SK-N-SH (cell line): ENCODE measurements around the gene BAD. TPM values are rescaled to one million over a fixed set of nuclear protein-coding genes. Genes with fewer than 3 reads are reported as not detected.

Source experiments
- CTCF ChIA-PET: fragments of 300-600, 350-600 bp; formaldehyde crosslinking; extraction: SDS; loops from one replicate; lab custom pipeline; 2021; lab: Yijun Ruan, JAX
- POLR2A ChIA-PET: fragments of 350-600 bp; sonication (Branson Sonifier 250); formaldehyde crosslinking; extraction: SDS; loops from one replicate; lab custom pipeline; 2020; ENCODE audit warnings: antibody characterized with exemption, inconsistent platforms; lab: Yijun Ruan, JAX
- DNase-seq: peaks from one replicate; pipeline ENCODE4 v3.0.0; 2012
- H2AFZ ChIP-seq: fragments of 200-600 bp; sonication (generic); 2 replicates; pipeline ENCODE4 v1.8.1; 2016; ENCODE audit warnings: antibody characterized with exemption, mild to moderate bottlenecking, low read depth
- H3F3A ChIP-seq: fragments of 200-600 bp; sonication (generic); replicated peaks from 2 replicates; pipeline ENCODE3; 2016; ENCODE audit warnings: antibody characterized with exemption, mild to moderate bottlenecking; ENCODE audit not compliant: insufficient read depth
- H3K27ac ChIP-seq, 2 experiments: fragments of 200-500 bp in 1 of 2; fragments of 200-600 bp in 1 of 2; sonication (Bioruptor generic) in 1 of 2; sonication (generic), shearing (Covaris generic) in 1 of 2; 2 replicates each; pipeline versions ENCODE4 v1.5.1 to v1.6.1; 2014 to 2016; ENCODE audit warnings: low read depth in 2 of 2, inconsistent platforms in 1 of 2, low read length in 1 of 2, mild to moderate bottlenecking in 1 of 2, mixed read lengths in 1 of 2
- H3K27me3 ChIP-seq: fragments of 200-600 bp; sonication (generic), shearing (Covaris generic); 2 replicates; pipeline ENCODE4 v1.6.1; 2016; ENCODE audit warnings: mixed run types; ENCODE audit not compliant: insufficient read depth
- H3K36me3 ChIP-seq, 2 experiments: fragments of 200-500 bp in 1 of 2; fragments of 200-600 bp in 1 of 2; sonication (Bioruptor generic) in 1 of 2; sonication (generic) in 1 of 2; replicated peaks in 1 of 2; 2 replicates each; pipeline versions ENCODE3 to v1.5.1; 2014 to 2016; ENCODE audit warnings: low read length in 1 of 2, mild to moderate bottlenecking in 1 of 2; ENCODE audit not compliant: insufficient read depth in 2 of 2, control insufficient read depth in 1 of 2
- H3K4me1 ChIP-seq, 2 experiments: fragments of 200-500 bp in 1 of 2; fragments of 200-600 bp in 1 of 2; sonication (Bioruptor generic) in 1 of 2; sonication (generic), shearing (Covaris generic) in 1 of 2; 2 replicates each; pipeline versions ENCODE4 v1.5.1 to v1.6.1; 2014 to 2016; ENCODE audit warnings: low read depth in 1 of 2, low read length in 1 of 2, mixed run types in 1 of 2; ENCODE audit not compliant: insufficient read depth in 2 of 2, control insufficient read depth in 1 of 2
- H3K4me2 ChIP-seq: fragments of 200-600 bp; sonication (generic), shearing (Covaris generic); 2 replicates; pipeline ENCODE4 v1.6.1; 2017; ENCODE audit warnings: mixed run types
- H3K4me3 ChIP-seq, 2 experiments: fragments of 200-500 bp in 1 of 2; fragments of 200-600 bp in 1 of 2; sonication (Bioruptor generic) in 1 of 2; sonication (generic), shearing (Covaris generic) in 1 of 2; 2 replicates each; pipeline versions ENCODE4 v1.5.1 to v1.8.1; 2014 to 2016; ENCODE audit warnings: low read depth in 2 of 2, inconsistent platforms in 1 of 2, low read length in 1 of 2, mild to moderate bottlenecking in 1 of 2, mixed read lengths in 1 of 2, moderate library complexity in 1 of 2
- H3K79me2 ChIP-seq: fragments of 200-600 bp; sonication (generic); 2 replicates; pipeline ENCODE4 v1.8.1; 2017; ENCODE audit warnings: mild to moderate bottlenecking; ENCODE audit not compliant: insufficient read depth
- H3K9ac ChIP-seq: fragments of 200-600 bp; sonication (generic); 2 replicates; pipeline ENCODE4 v1.6.1; 2017; ENCODE audit warnings: mixed run types
- H3K9me2 ChIP-seq: fragments of 200-600 bp; sonication (generic); 2 replicates; pipeline ENCODE4 v1.6.1; 2017; ENCODE audit warnings: mixed run types
- H3K9me3 ChIP-seq: fragments of 200-600 bp; sonication (generic); 2 replicates; pipeline ENCODE4 v1.6.1; 2017; ENCODE audit warnings: mixed run types, mild to moderate bottlenecking, moderate library complexity
- H4K20me1 ChIP-seq: fragments of 200-600 bp; sonication (generic); 2 replicates; pipeline ENCODE4 v1.6.1; 2017; ENCODE audit warnings: mild to moderate bottlenecking, mixed run types; ENCODE audit not compliant: insufficient read depth
- CHD2 ChIP-seq: fragments of 150-350 bp; IDR thresholded peaks from 2 replicates; pipeline ENCODE4 v1.6.1; 2018; ENCODE audit warnings: low read length; ENCODE audit not compliant: partially characterized antibody
- CTCF ChIP-seq: fragments of 200-600 bp; sonication (generic); IDR thresholded peaks from 2 replicates; pipeline ENCODE4 v1.6.1; 2017; ENCODE audit warnings: antibody characterized with exemption, mild to moderate bottlenecking, moderate library complexity
- EP300 ChIP-seq, 2 experiments: IDR thresholded peaks; 2 replicates each; pipeline versions ENCODE4 v1.4.0 to v1.6.1; 2012; ENCODE audit warnings: borderline replicate concordance in 1 of 2, low read depth in 1 of 2, low read length in 1 of 2
- FOSL2 ChIP-seq: IDR thresholded peaks from 2 replicates; pipeline ENCODE4 v1.4.0; 2012; ENCODE audit warnings: low read depth, mild to moderate bottlenecking, moderate library complexity, borderline replicate concordance
- FOXM1 ChIP-seq: IDR thresholded peaks from 2 replicates; pipeline ENCODE4 v1.4.0; 2012; ENCODE audit warnings: low read depth, mild to moderate bottlenecking
- MEF2A ChIP-seq: IDR thresholded peaks from 2 replicates; pipeline ENCODE4 v1.4.0; 2012; ENCODE audit warnings: low read depth, borderline replicate concordance
- NFIC ChIP-seq: IDR thresholded peaks from 2 replicates; pipeline ENCODE4 v1.4.0; 2012; ENCODE audit warnings: borderline replicate concordance
- REST ChIP-seq: IDR thresholded peaks from 2 replicates; pipeline ENCODE4 v1.6.1; 2012; ENCODE audit warnings: mild to moderate bottlenecking, low read depth, low read length, moderate library complexity
- RXRA ChIP-seq: IDR thresholded peaks from 2 replicates; pipeline ENCODE4 v1.4.0; 2012; ENCODE audit warnings: low read depth, mild to moderate bottlenecking, borderline replicate concordance
- SIN3A ChIP-seq: IDR thresholded peaks from 2 replicates; pipeline ENCODE4 v1.6.1; 2012; ENCODE audit warnings: low read depth, mild to moderate bottlenecking, low read length, moderate library complexity, borderline replicate concordance
- SMC3 ChIP-seq: IDR thresholded peaks from 2 replicates; pipeline ENCODE4 v1.6.1; 2012; ENCODE audit warnings: low read depth, low read length, improper control_type of control experiment
- TEAD4 ChIP-seq: IDR thresholded peaks from 2 replicates; pipeline ENCODE4 v1.4.0; 2012; ENCODE audit warnings: mild to moderate bottlenecking, borderline replicate concordance; ENCODE audit not compliant: insufficient read depth
- ZBTB33 ChIP-seq: IDR thresholded peaks from 2 replicates; pipeline ENCODE4 v1.4.0; 2012; ENCODE audit warnings: low read depth, borderline replicate concordance
- WGBS: methylation state at CpG from one replicate; pipeline ENCODE4 v1.1.6; 2017; ENCODE audit warnings: low lambda C conversion rate; 5-methylcytosine and 5-hydroxymethylcytosine counted together
- polyA plus RNA-seq, 3 experiments: library from polyadenylated mRNA; depleted of rRNA; stranded (reverse); fragments of >200 nt; gene quantifications; 2 replicates each; pipeline ENCODE4 v1.2.3, GENCODE V29; 2012

Gene BAD
- polyA plus RNA-seq, 1 of the 3 experiments (the other 2 are of a cell fraction), result 80.9 TPM

GRCh38 chr11:64295760-64296159 lies 11.3 kb upstream of the BAD start (continued):
- no peak for TF ChIP-seq ZBTB33
- TF ChIP-seq FOXM1, result no peak
- no peak for TF ChIP-seq RXRA
- no peak for TF ChIP-seq CTCF

GRCh38 chr11:64294774-64295173 lies 10.3 kb upstream of the BAD start:
- WGBS, result 56% methylated on average over 3 of the region's 3 CpGs
- Histone ChIP-seq H4K20me1 (no peaks in the 10 kb centered on the region), H3K79me2 (no peaks in the 10 kb centered on the region), H3K9me3 (no peaks in the 10 kb centered on the region), H3K9me2 (no peaks in the 10 kb centered on the region), H3K4me3 (no peak overlapping the region), H3F3A (peaks cover 6% of the 10 kb centered on the region), H3K36me3 (no peaks in the 10 kb centered on the region), H3K9ac (no peak overlapping the region), H3K4me1 (peaks cover 0 to 10% of the 10 kb centered on the region in 2 experiments; a peak in 1 of 4 replicates), H3K4me2 (no peak overlapping the region)
- DNase-seq, result no peak
- CTCF ChIA-PET, result interaction anchor here (1.6 to 1.9 kb wide), 2 partner anchors 9 to 23 kb away, joined by 8 to 12 read pairs; no protein-coding TSS in a partner anchor
- no peak for TF ChIP-seq EP300 (IDR thresholded peaks at IDR 0.05; ENCODE audit: borderline replicate concordance in 1 of 2, low read depth in 1 of 2, low read length in 1 of 2)
- TF ChIP-seq REST, result no peak
- no peak for TF ChIP-seq MEF2A
- no peak for TF ChIP-seq FOSL2
- TF ChIP-seq NFIC, result no peak
- no peak for TF ChIP-seq SMC3
- TF ChIP-seq CHD2, result no peak
- no peak for TF ChIP-seq SIN3A
- no peak for TF ChIP-seq TEAD4
- TF ChIP-seq, all 33 proteins: peak for 0
- peaks cover 20% of the 10 kb centered on the region for H3K27me3 ChIP-seq
- H3K27ac ChIP-seq, result no peak overlapping the region
- no peak overlapping the region for H2AFZ ChIP-seq
- POLR2A ChIA-PET, result no interaction called here
